ENCODE results near the gene MRPS23. TPM values are rescaled to one million over a fixed set of nuclear protein-coding genes. Genes with fewer than 3 reads are reported as not detected.

The MRPS23 gene
- total and polyA plus RNA-seq, 2 of the 13 experiments (the other 11 are each of a cell fraction or from before 2014, with no cell fraction given) = 63.2 to 181 TPM

DNA sequence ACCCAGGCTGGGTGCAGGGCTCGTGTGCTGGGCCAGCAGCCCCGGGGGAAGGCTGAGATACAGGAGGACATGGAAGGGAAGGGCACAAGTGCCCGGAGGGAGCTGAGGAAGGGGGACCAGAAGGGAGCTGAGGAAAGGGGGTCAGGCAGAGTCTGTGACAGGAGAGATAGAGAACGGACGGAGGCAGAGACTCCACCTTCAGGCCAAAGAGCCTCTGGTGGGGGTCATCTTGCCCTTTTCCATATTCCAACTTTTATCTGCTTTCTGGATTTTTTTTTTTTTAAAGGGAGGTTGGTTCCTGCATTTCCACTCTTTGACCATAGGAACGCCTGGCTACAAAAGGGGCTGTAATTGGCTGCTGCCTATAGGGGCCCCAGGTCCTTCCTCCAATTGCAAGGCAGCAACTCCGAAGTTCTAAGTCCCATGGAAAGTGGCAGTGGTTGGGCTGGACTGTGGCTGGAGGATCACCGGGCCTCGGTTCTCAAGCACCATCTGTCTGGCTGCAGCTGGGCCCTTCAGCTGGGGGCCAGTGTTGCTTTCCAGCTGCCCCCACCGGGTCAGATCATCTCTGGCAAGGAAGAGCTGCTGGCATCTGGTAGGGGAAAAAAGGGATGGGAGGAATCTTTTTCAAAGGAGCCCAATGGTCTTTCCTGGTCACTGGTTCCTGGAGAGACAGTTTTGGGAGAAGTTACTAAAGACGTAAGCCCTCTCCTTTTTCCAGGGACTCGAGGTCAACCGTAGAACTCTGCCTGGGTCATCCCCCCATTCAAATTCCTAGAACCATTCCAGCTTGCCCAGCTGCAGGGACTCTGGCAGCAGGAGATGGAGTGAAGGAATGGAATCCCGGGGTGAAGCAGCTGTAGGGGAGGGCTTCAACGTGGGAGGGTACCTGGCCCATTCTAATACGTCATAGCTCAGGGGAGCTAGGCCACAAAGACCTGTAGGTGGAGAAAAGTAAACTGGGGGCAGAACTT lies 13.1 kb upstream of the MRPS23 start (continued):
- TF ChIP-seq ATF7-NPFF (CRISPR knock-in tag; IDR thresholded peaks at IDR 0.05; ENCODE audit: low read depth) (no peak), NFIC (IDR thresholded peaks at IDR 0.05; ENCODE audit: low read length) (no peak), YEATS4 (CRISPR knock-in tag; IDR thresholded peaks at IDR 0.05; ENCODE audit: borderline replicate concordance) (no peak; the same call in 1 of the 2 replicates), SRSF4 (IDR thresholded peaks at IDR 0.05; ENCODE audit: low read depth, low read length, poor library complexity, severe bottlenecking) (no peak), HDAC2 (CRISPR knock-in tag; IDR thresholded peaks at IDR 0.05) (no peak; the same call in 1 of the 2 replicates), ZNF367 (CRISPR knock-in tag; IDR thresholded peaks at IDR 0.05; ENCODE audit: borderline replicate concordance) (no peak; the same call in 1 of the 2 replicates), ZC3H13 (CRISPR knock-in tag; IDR thresholded peaks at IDR 0.05) (no peak), ZNF180 (CRISPR knock-in tag; IDR thresholded peaks at IDR 0.05; ENCODE audit: borderline replicate concordance, low read depth) (no peak), TBL1XR1 (IDR thresholded peaks at IDR 0.05; ENCODE audit: borderline replicate concordance, low read length, partially characterized antibody) (no peak), ZNF629 (CRISPR knock-in tag; conservative IDR thresholded peaks at IDR 0.05) (no peak), REL (CRISPR knock-in tag; conservative IDR thresholded peaks at IDR 0.05) (peak; percentile 24; the same call in 1 of the 2 replicates), PITX1 (CRISPR knock-in tag; IDR thresholded peaks at IDR 0.05) (no peak), DR1 (CRISPR knock-in tag; IDR thresholded peaks at IDR 0.05) (no peak; the same call in 1 of the 2 replicates)
- TF ChIP-seq, protein P1, sequence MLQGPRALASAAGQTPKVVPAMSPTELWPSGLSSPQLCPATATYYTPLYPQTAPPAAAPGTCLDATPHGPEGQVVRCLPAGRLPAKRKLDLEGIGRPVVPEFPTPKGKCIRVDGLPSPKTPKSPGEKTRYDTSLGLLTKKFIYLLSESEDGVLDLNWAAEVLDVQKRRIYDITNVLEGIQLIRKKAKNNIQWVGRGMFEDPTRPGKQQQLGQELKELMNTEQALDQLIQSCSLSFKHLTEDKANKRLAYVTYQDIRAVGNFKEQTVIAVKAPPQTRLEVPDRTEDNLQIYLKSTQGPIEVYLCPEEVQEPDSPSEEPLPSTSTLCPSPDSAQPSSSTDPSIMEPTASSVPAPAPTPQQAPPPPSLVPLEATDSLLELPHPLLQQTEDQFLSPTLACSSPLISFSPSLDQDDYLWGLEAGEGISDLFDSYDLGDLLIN (CRISPR knock-in tag; IDR thresholded peaks at IDR 0.05; ENCODE audit: borderline replicate concordance) = no peak
- TF ChIP-seq, protein P2, sequence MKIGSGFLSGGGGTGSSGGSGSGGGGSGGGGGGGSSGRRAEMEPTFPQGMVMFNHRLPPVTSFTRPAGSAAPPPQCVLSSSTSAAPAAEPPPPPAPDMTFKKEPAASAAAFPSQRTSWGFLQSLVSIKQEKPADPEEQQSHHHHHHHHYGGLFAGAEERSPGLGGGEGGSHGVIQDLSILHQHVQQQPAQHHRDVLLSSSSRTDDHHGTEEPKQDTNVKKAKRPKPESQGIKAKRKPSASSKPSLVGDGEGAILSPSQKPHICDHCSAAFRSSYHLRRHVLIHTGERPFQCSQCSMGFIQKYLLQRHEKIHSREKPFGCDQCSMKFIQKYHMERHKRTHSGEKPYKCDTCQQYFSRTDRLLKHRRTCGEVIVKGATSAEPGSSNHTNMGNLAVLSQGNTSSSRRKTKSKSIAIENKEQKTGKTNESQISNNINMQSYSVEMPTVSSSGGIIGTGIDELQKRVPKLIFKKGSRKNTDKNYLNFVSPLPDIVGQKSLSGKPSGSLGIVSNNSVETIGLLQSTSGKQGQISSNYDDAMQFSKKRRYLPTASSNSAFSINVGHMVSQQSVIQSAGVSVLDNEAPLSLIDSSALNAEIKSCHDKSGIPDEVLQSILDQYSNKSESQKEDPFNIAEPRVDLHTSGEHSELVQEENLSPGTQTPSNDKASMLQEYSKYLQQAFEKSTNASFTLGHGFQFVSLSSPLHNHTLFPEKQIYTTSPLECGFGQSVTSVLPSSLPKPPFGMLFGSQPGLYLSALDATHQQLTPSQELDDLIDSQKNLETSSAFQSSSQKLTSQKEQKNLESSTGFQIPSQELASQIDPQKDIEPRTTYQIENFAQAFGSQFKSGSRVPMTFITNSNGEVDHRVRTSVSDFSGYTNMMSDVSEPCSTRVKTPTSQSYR (CRISPR knock-in tag; IDR thresholded peaks at IDR 0.05; ENCODE audit: borderline replicate concordance) = no peak
- TF ChIP-seq, protein P3, sequence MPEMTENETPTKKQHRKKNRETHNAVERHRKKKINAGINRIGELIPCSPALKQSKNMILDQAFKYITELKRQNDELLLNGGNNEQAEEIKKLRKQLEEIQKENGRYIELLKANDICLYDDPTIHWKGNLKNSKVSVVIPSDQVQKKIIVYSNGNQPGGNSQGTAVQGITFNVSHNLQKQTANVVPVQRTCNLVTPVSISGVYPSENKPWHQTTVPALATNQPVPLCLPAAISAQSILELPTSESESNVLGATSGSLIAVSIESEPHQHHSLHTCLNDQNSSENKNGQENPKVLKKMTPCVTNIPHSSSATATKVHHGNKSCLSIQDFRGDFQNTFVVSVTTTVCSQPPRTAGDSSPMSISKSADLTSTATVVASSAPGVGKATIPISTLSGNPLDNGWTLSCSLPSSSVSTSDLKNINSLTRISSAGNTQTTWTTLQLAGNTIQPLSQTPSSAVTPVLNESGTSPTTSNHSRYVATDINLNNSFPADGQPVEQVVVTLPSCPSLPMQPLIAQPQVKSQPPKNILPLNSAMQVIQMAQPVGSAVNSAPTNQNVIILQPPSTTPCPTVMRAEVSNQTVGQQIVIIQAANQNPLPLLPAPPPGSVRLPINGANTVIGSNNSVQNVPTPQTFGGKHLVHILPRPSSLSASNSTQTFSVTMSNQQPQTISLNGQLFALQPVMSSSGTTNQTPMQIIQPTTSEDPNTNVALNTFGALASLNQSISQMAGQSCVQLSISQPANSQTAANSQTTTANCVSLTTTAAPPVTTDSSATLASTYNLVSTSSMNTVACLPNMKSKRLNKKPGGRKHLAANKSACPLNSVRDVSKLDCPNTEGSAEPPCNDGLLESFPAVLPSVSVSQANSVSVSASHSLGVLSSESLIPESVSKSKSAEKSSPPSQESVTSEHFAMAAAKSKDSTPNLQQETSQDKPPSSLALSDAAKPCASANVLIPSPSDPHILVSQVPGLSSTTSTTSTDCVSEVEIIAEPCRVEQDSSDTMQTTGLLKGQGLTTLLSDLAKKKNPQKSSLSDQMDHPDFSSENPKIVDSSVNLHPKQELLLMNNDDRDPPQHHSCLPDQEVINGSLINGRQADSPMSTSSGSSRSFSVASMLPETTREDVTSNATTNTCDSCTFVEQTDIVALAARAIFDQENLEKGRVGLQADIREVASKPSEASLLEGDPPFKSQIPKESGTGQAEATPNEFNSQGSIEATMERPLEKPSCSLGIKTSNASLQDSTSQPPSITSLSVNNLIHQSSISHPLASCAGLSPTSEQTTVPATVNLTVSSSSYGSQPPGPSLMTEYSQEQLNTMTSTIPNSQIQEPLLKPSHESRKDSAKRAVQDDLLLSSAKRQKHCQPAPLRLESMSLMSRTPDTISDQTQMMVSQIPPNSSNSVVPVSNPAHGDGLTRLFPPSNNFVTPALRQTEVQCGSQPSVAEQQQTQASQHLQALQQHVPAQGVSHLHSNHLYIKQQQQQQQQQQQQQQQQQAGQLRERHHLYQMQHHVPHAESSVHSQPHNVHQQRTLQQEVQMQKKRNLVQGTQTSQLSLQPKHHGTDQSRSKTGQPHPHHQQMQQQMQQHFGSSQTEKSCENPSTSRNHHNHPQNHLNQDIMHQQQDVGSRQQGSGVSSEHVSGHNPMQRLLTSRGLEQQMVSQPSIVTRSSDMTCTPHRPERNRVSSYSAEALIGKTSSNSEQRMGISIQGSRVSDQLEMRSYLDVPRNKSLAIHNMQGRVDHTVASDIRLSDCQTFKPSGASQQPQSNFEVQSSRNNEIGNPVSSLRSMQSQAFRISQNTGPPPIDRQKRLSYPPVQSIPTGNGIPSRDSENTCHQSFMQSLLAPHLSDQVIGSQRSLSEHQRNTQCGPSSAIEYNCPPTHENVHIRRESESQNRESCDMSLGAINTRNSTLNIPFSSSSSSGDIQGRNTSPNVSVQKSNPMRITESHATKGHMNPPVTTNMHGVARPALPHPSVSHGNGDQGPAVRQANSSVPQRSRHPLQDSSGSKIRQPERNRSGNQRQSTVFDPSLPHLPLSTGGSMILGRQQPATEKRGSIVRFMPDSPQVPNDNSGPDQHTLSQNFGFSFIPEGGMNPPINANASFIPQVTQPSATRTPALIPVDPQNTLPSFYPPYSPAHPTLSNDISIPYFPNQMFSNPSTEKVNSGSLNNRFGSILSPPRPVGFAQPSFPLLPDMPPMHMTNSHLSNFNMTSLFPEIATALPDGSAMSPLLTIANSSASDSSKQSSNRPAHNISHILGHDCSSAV (CRISPR knock-in tag; IDR thresholded peaks at IDR 0.05; ENCODE audit: borderline replicate concordance) = no peak

Data from HepG2 (cell line).